Kidney capillary endothelial cell (primary cell): ENCODE data around the gene LRCH3.
"Not testable (repeated sequence)": the region's sequence is repeated elsewhere in the genome, so short reads cannot be mapped to it uniquely, and the experiment has no call there.

ENCODE experiments used
- DNase-seq: peaks from one replicate; pipeline ENCODE4 v3.0.0-alpha.2; 2018; ENCODE audit warnings: low spot score

The LRCH3 gene

DNA sequence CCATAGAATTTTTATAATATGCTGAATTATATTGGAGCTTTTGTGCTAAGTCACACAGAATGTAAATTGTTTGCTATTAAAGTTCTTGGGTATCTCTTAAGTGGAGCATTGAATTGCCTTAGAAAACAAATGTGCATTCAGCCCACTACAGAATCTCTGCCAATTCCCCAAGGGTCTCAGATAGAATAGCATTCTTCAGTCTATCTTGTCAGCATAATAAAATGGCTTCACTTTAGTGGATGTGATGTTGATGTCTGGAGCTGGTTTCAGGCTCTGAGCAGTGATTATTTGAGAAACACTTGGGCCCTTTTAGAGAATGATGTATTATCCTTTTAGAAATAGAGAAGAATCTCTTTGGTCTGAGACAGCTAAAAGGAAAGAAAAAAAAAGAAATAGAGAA lies 45.2 kb downstream of the LRCH3 start:
- DNase-seq = no peak

DNA sequence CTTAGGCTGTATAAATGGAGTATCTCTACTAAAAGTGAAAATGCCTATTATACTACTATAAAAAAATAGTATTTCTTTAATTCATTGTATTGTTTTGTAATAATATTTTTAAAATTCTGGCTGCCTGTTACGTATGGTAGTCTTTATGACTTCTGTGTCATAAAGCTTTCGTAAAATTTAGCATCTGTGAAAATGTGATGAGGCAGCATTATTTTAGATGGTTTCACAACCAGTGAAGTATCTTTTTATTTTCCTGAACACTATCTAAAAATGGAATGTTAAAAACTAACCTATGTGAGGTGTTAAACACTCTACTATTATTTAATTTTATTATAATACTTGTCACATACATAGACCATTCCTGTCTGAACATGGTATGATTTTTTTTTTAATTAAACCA lies 46.2 kb downstream of the LRCH3 start:
- DNase-seq = no peak

- no peak for DNase-seq
Measured at GRCh38 chr3:197841789-197842188, 50.7 kb downstream of the LRCH3 start.

DNA sequence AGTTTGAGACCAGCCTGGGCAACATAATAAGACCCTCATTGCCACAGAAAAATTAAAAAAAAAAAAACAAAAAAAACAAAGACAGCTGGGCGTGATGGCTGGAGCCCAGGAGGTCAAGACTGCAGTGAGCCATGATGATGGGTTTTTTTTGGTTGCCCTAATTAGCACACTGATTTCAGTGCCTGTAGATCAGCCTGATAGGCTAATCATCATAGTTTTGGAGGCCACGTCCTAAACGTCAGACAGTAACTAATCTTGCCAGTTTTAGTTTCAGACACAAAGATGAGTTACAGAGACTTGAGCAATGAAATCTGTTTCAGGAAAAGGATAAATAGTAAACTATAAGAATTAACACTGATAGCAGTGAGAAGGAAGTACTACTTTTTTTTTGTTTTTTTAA lies 55.4 kb downstream of the LRCH3 start:
- DNase-seq = no peak

DNA sequence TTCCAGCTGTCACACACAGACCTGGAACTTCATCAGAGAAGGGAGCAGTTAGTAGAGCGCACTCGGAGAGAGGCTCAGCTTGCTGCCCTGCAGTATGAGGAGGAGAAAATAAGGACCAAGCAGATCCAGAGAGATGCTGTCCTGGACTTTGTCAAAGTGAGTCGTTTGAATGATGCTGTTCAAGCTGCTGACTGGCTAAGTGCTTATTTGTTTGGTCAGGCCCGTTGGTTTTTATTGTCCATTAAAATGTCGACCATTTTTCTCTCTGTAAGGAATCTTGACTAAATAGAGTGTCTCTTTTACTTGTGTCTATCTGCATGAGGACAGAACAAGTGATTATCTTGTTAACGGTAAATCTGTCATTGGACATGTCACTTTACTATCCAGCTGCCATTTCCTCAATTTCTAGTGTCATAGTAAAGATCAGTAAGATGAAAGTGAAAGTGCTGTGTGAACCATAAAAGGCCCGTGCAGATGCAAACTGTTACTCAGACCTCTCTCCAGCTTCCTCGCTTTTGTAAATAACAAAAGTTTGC lies 56.9 kb downstream of the LRCH3 start:
- no peak for DNase-seq

- DNase-seq = no peak
Measured at GRCh38 chr3:197854596-197855343, 63.7 kb downstream of the LRCH3 start.

DNA sequence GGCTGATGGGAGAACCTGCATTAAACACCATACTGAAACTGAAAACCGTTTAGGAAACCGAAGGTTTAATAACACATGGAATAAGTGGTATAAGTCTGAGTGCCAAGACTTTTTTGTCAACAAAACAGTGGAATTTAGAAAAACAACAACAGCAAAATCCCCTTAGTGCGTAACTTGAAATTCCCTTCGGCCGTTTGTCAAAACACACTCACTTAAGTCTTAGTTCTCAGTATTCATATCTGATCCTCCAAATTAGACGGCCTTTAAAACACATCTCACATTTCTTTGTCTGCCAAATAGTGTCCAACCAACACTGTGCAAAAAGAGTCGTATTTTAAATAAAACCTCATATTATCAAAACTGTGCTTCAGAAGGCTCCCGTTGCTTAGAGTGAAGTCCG lies 64.5 kb downstream of the LRCH3 start:
- no peak for DNase-seq

- no peak for DNase-seq
Measured at GRCh38 chr3:197856199-197856816, 65.3 kb downstream of the LRCH3 start.

GRCh38 chr3:197858133-197858532 lies 67.1 kb downstream of the LRCH3 start:
- DNase-seq = no peak

DNA sequence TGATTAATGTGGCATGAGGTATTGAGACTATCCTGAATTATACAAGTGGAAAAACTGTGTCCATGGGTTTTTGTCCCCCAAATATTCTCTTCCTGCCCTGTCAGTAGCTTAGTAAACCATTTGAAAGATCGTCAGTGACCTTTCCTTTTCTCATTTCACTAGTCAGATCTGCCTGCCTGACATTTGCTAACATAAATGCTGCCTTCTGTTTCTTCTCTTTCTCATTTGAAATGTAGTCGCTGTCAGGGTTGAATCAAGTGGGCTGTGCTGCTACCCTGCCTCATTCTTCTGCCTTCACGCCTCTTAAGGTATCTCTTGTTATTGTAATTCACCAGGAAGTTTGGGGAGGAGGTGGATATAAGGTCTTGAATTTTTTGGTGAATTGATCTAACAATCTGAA lies 67.5 kb downstream of the LRCH3 start:
- DNase-seq = no peak

- no peak for DNase-seq
Measured at GRCh38 chr3:197866035-197866434, 75.0 kb downstream of the LRCH3 start.

GRCh38 chr3:197873329-197873728 lies 82.3 kb downstream of the LRCH3 start:
- no peak for DNase-seq

DNA sequence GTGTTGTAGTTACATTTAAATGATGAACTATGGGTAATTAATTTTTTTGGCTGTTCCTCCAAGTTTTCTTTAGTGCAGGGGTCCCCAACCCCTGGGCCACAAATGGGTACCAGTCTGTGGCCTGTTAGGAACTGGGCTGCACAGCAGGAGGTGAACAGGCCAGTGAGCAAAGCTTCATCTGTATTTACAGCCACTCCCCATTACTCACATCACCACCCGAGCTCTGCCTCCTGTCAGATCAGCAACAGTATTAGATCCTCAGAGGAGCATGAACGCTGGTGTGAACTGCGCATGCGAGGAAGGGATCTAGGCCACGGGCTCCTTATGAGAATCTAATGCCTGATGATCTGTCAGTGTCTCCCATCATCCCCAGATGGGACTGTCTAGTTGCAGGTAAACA lies 83.0 kb downstream of the LRCH3 start:
- no peak for DNase-seq

DNA sequence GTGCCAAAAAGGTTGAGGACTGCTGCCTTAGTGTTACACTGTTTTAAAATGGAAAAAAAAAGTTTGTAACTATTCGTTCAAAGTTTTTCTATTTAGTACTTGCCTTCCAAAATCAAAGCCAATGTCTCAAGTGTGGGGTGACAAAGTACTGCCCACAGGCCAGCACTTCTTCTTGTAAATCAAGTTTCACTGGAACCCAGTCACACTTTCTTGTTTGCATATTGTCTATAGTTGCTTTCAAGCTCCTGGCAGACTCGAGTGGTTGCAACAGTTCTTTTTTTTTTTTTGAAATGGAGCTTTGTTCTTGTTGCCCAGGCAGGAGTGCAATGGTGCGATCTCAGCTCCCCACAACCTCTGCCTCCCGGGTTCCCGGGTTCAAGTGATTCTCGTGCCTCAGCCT lies 83.6 kb downstream of the LRCH3 start:
- DNase-seq = no peak

DNA sequence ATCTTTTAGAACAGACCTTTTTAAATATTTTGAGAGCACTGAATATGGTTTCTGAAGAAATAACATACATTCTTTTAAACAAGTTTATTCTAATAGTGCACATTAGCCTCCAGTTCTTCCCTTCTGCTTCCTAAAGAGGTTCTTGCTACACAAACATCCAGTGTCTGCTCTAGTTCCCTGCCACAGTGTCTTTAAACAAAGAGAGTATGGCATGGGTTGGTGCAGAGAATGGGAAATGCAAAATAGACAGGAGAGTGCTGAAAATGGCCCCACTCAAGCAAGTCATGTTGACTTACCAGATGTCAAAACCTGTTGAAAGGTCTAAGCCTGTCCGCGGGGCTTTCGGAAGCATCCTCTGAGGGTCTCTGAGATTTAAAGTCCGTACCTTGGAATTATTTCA lies 86.8 kb downstream of the LRCH3 start:
- DNase-seq = no peak

DNA sequence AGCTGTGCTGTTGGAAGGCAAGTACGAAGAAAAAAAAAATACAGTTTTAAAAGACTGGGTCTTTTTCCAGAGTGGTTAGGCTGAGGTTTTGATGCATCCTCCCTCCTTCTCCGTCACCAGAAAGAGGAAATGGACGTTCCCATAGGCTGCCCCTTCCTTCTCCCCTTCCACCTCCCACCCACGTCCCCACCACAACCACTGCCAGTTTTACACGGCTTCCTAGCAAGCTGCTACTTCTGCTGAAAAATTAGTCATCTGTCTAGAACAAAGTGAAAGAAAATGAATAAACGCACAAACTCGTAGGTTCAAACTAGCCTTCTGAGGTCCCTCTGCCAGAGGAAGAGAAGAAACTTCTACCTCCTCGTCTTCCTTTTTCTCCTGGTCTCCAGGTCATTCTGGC lies 87.4 kb downstream of the LRCH3 start:
- no peak for DNase-seq

GRCh38 chr3:197880491-197881269 lies 89.6 kb downstream of the LRCH3 start:
- DNase-seq = no peak

DNA sequence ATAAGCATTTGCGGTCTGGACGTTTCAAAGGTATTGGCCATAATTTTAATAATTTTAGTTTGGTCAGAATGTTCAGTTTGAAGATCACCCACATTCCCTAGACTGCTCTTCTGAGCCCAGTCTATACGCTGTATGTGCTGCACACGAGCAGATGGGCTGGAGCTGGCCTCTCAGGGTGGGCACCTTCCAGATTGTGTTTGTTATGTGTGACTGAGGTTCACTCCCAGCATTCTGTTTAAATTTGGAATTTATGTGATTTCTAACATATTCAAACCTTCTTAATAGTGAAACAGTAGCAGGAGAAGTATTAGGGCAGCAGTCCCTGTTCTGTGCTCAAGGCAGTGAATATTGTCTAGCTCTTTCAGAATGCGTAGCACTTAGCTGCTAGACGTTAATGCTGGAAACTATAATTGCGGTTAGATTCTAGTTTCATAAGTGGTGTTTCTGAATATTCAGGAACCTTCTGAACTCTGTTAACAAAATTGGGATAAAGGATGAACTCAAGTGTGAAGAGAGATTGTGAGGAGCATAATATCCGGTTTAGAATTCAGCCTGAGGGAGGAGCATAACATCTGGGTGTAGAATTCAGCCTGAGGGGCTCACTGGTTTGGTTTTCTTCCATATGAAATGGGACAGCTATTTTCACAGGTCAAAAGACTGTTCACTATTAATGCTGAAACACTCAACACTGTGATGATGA lies 90.4 kb downstream of the LRCH3 start:
- DNase-seq = no peak

- DNase-seq = no peak
Measured at GRCh38 chr3:197881970-197882338, 90.9 kb downstream of the LRCH3 start.

- DNase-seq = no peak
Measured at GRCh38 chr3:197882586-197882985, 91.5 kb downstream of the LRCH3 start.

DNA sequence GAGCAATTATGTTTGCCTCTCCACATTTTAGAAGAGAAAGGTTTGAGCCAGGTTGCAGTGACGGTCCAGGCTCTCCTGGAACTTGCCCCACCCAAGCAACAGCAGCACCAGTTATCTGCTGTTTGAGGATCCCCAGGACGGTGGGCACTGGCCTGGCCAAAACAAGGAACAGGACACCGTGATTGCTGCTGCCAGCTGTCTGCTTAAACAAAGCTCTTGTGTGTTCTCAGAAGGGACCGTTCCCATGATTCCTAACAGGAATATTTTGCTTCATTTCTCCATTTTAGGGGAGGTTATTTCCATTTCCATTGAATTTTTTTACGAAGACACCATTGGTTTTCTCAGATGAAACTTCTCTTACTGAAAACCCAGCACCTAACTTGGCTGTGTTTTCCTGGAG lies 92.5 kb downstream of the LRCH3 start:
- DNase-seq = no peak

GRCh38 chr3:197884330-197884729 lies 93.3 kb downstream of the LRCH3 start:
- not testable (repeated sequence) for DNase-seq
